Stomach (tissue), 9 donors: Measurements from ENCODE around the gene RSL1D1. TPM values are rescaled to one million over a fixed set of nuclear protein-coding genes. Genes with fewer than 3 reads are reported as not detected.

ENCODE experiments used
- DNase-seq, 2 donors: peaks; one replicate each; pipeline versions ENCODE4 v3.0.0 to v3.0.0-alpha.2; 2013 to 2019
- H3K27ac ChIP-seq, 5 donors: fragments of 200-600 bp in 4 of 5; sonication (generic) in 4 of 5; one replicate each; pipeline ENCODE4 v1.5.1; 2013 to 2019; ENCODE audit warnings: mild to moderate bottlenecking in 1 of 5, moderate library complexity in 1 of 5
- H3K27me3 ChIP-seq, 3 donors: fragments of 200-600 bp; sonication (generic); one replicate each; pipeline ENCODE4 v1.5.1; 2017 to 2019; ENCODE audit warnings: mixed run types in 1 of 3
- H3K36me3 ChIP-seq, 4 donors: fragments of 200-600 bp; sonication (generic); 1 replicate in 3 of 4; 2 replicates in 1 of 4; pipeline ENCODE4 v1.5.1; 2016 to 2019
- H3K4me1 ChIP-seq, 4 donors: fragments of 200-600 bp; sonication (generic); one replicate each; pipeline ENCODE4 v1.5.1; 2016 to 2019
- H3K4me3 ChIP-seq, 4 donors: fragments of 200-600 bp; sonication (generic) in 3 of 4; one replicate each; pipeline ENCODE4 v1.5.1; 2016 to 2019; ENCODE audit warnings: mild to moderate bottlenecking in 1 of 4
- H3K9me3 ChIP-seq, 4 donors: fragments of 200-600 bp; sonication (generic); one replicate each; pipeline ENCODE4 v1.5.1; 2016 to 2019
- CTCF ChIP-seq, 7 experiments: fragments of 450-650 bp in 4 of 7; fragments of 200-600 bp in 3 of 7; sonication (generic) in 3 of 7; IDR thresholded peaks; one replicate each; pipeline ENCODE4 v1.5.1; 2016 to 2019; ENCODE audit warnings: antibody characterized with exemption in 7 of 7, control low read depth in 2 of 7, mild to moderate bottlenecking in 1 of 7
- EP300 ChIP-seq: sonication (generic); formaldehyde crosslinking; IDR thresholded peaks from one replicate; pipeline ENCODE4 v1.6.1; 2017; ENCODE audit warnings: antibody characterized with exemption
- POLR2A ChIP-seq, 4 donors: fragments of 450-650 bp; IDR thresholded peaks; one replicate each; pipeline ENCODE4 v1.6.1; 2016; ENCODE audit warnings: antibody characterized with exemption in 4 of 4, control low read depth in 2 of 4, mild to moderate bottlenecking in 1 of 4, moderate library complexity in 1 of 4
- POLR2AphosphoS5 ChIP-seq, 3 donors: sonication (generic); formaldehyde crosslinking; IDR thresholded peaks; one replicate each; pipeline ENCODE4 v1.6.1; 2016; ENCODE audit warnings: antibody characterized with exemption in 3 of 3
- WGBS, 5 donors: extraction: QIAGEN DNeasy Blood & Tissue Kit in 3 of 5; methylation state at CpG; one replicate each; pipeline versions ENCODE4 v1.1.5 to v1.1.7; 2013 to 2018; 5-methylcytosine and 5-hydroxymethylcytosine counted together
- intact Hi-C: fragments of 100-400 bp; cut with DNase I; formaldehyde crosslinking; loops from one replicate; pipeline ENCODE4 v1.15.1; 2023; ENCODE audit warnings: low total_unique reads
- polyA plus RNA-seq, 3 donors: library from polyadenylated mRNA; stranded (reverse); fragments of 200-250 nt; gene quantifications; one replicate each; pipeline ENCODE4 v1.2.3, GENCODE V29; 2013
- total RNA-seq, 5 donors: library from RNA; depleted of rRNA; stranded (reverse); fragments of >200 nt; gene quantifications; one replicate each; pipeline versions ENCODE4 v1.1.0 to v1.2.3, GENCODE V29; 2014 to 2016
- donor health status: healthy with polysubstance abuse.
- donor health status: Bipolar disorder and iron deficiency.
- donor health status: healthy.

The RSL1D1 gene
- total and polyA plus RNA-seq, 8 donors, result 21.1 to 255 (median 86.5) TPM

GRCh38 chr16:11868412-11868980 is 17.2 kb upstream of the RSL1D1 start:
- WGBS, 5 donors, result 69 to 76% (median 72%) methylated on average over 2 of the region's 2 CpGs
- TF ChIP-seq CTCF (IDR thresholded peaks at IDR 0.05), result no peak
- TF ChIP-seq EP300, result no peak
- no peak for TF ChIP-seq POLR2AphosphoS5 (IDR thresholded peaks at IDR 0.05)
- no peak for TF ChIP-seq POLR2A (IDR thresholded peaks at IDR 0.05)
- H3K36me3 ChIP-seq, result peaks cover 7 to 52% (median 41%) of the 10 kb centered on the region in 4 donors
- H3K4me1 ChIP-seq, result peaks cover 0 to 48% (median 21%) of the 10 kb centered on the region in 4 donors
- intact Hi-C loops, result no loop called here
- H3K27ac ChIP-seq, result no peak overlapping the region
- no peaks in the 10 kb centered on the region for H3K9me3 ChIP-seq
- no peak overlapping the region for H3K4me3 ChIP-seq
- no peak for DNase-seq
- H3K27me3 ChIP-seq, result no peaks in the 10 kb centered on the region

- no peaks in the 10 kb centered on the region for H3K36me3 ChIP-seq
- TF ChIP-seq CTCF (IDR thresholded peaks at IDR 0.05), result no peak
- no peak for TF ChIP-seq POLR2AphosphoS5 (IDR thresholded peaks at IDR 0.05)
- no peak for TF ChIP-seq EP300
- TF ChIP-seq POLR2A (IDR thresholded peaks at IDR 0.05), result no peak
- WGBS, 5 donors, result 68 to 92% (median 86%) methylated on average over 2 of the region's 2 CpGs
- no peak overlapping the region for H3K27ac ChIP-seq
- peaks cover 0 to 26% (median 7%) of the 10 kb centered on the region in 4 donors for H3K4me1 ChIP-seq
- no peak for DNase-seq
- intact Hi-C loops, result no loop called here
- no peaks in the 10 kb centered on the region for H3K27me3 ChIP-seq
- no peaks in the 10 kb centered on the region for H3K9me3 ChIP-seq
- H3K4me3 ChIP-seq, result no peak overlapping the region
Observed at GRCh38 chr16:11862489-11862888, 11.1 kb upstream of the RSL1D1 start.

DNA sequence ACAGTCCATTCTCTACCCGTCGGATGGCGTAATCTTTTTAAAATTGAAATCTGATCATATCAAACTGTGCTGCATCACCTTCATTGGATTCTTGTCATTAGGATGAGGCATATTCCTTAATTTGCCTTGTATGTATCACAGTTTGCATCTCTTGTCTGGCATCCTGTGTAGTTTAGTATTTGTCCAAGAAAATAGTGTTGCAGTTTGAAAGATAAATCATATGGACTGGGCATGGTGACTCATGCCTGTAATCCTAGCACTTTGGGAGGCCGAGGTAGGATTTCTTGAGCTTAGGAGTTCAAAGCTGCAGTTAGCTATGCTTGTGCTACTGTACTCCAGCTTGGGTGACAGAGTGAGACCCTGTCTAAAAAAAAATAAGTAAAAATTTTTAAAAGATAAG is 5.8 kb upstream of the RSL1D1 start:
- no peaks in the 10 kb centered on the region for H3K27me3 ChIP-seq
- intact Hi-C loops, result no loop called here
- no peak overlapping the region for H3K4me3 ChIP-seq
- H3K27ac ChIP-seq, result no peak overlapping the region
- H3K9me3 ChIP-seq, result no peaks in the 10 kb centered on the region
- no peaks in the 10 kb centered on the region for H3K36me3 ChIP-seq
- WGBS, 5 donors, result 68 to 88% (median 82%) methylated on average over 4 of the region's 4 CpGs
- peaks cover 9 to 41% (median 27%) of the 10 kb centered on the region in 4 donors for H3K4me1 ChIP-seq
- TF ChIP-seq CTCF (IDR thresholded peaks at IDR 0.05) (no peak), POLR2A (IDR thresholded peaks at IDR 0.05) (no peak), EP300 (no peak), POLR2AphosphoS5 (IDR thresholded peaks at IDR 0.05) (no peak)
- DNase-seq, result no peak

DNA sequence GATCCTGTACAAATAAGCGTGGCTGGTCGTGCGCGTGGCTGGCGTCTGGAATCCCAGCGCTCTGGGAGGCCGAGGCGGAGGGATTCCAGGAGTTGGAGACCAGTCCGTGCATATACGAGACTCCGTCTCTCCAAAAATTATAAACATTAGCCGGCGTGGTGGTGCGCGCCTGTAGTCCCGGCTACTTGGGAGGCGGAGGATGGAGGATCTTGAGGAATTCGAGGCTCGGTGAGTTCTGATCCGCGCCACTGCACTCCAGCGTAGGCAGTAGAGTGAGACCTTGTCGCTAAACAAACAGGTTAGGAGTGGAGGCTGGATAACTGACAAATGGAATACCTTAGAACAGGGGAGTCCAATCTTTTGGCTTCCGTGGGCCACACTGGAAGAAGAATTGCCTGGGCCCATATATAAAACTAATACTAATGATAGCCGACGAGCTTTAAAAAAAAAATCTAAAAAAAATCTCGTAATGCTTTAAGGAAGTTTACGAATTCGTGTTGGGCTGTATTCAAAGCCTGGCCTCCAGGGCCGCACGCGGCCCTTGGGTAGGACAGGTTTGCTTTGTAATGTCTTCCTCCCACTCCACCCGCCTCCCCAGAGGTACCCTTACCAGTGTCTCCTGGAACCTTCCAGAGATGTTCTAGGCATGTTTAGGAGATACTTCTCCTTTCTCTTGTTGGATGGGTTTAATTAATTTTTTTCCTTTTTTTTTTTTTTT is 909 bp upstream of the RSL1D1 start:
- peaks cover 30 to 75% (median 48%) of the 10 kb centered on the region in 4 donors for H3K4me1 ChIP-seq

More for the DNA sequence above, 909 bp upstream of the RSL1D1 start:
- H3K4me3 ChIP-seq, result peak overlapping the region; percentile 78 to 99 (median 96)
- peaks cover 19 to 27% (median 20%) of the 10 kb centered on the region in 4 donors for H3K36me3 ChIP-seq
- DNase-seq, result peak in 1 of 2 donors; percentile 60
- H3K27ac ChIP-seq, result peak overlapping the region; percentile 86 to 92 (median 89)
- TF ChIP-seq POLR2AphosphoS5 (IDR thresholded peaks at IDR 0.05), result no peak
- no peak for TF ChIP-seq EP300
- TF ChIP-seq POLR2A (IDR thresholded peaks at IDR 0.05), result no peak
- TF ChIP-seq CTCF (IDR thresholded peaks at IDR 0.05), result no peak
- 30 to 43% (median 36%) methylated on average over 33 of the region's 33 CpGs for WGBS, 5 donors
- H3K27me3 ChIP-seq, result no peaks in the 10 kb centered on the region
- no peaks in the 10 kb centered on the region for H3K9me3 ChIP-seq
- intact Hi-C loops, result no loop called here
